ENCODE results near the gene TRAF3IP1. TPM values are rescaled to one million over a fixed set of nuclear protein-coding genes. Genes with fewer than 3 reads are reported as not detected.
A peak's percentile ranks its signal among the peaks of the same experiment; 100 is the strongest.

TRAF3IP1 gene
- polyA plus RNA-seq, 4 donors = 15.8 to 24.6 (median 22.1) TPM

- no peak for DNase-seq (ENCODE audit: low read depth in 4 of 4, low spot score in 2 of 4)
These were observed 16.6 kb downstream of the TRAF3IP1 start for GRCh38 chr2:238336793-238337444.

- no peak for DNase-seq (ENCODE audit: low read depth in 4 of 4, low spot score in 2 of 4)
These were observed 17.5 kb downstream of the TRAF3IP1 start for GRCh38 chr2:238337846-238338245.

- peak in 1 of 4 donors; percentile 11 for DNase-seq (ENCODE audit: low read depth in 4 of 4, low spot score in 2 of 4)
These were observed 18.5 kb downstream of the TRAF3IP1 start for GRCh38 chr2:238338710-238339394.

- DNase-seq (ENCODE audit: low read depth in 4 of 4, low spot score in 2 of 4) = no peak
These were observed 19.1 kb downstream of the TRAF3IP1 start for GRCh38 chr2:238339395-238339780.

- DNase-seq (ENCODE audit: low read depth in 4 of 4, low spot score in 2 of 4) = no peak
These were observed 19.5 kb downstream of the TRAF3IP1 start for GRCh38 chr2:238339814-238340213.

DNA sequence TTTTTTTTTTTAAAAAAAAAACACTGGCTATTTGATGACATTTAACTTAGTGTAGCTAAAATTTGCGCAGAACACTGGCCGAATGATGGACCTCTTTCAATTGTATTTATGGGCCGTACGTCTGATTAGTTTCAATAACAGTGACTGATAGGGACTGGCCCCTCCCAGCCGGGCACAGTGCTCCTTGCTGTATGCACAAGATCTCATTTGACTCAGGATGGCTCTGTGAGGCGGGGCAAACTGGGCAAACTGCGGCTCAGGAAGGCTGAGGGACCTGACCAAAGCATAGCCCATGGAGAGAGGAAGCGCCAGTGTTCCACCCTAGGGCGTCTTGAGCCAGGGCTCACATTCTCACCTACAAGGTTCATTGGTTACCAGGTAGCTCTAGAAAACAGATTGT, 21.2 kb downstream of the TRAF3IP1 start:
- no peak for DNase-seq (ENCODE audit: low read depth in 4 of 4, low spot score in 2 of 4)

DNA sequence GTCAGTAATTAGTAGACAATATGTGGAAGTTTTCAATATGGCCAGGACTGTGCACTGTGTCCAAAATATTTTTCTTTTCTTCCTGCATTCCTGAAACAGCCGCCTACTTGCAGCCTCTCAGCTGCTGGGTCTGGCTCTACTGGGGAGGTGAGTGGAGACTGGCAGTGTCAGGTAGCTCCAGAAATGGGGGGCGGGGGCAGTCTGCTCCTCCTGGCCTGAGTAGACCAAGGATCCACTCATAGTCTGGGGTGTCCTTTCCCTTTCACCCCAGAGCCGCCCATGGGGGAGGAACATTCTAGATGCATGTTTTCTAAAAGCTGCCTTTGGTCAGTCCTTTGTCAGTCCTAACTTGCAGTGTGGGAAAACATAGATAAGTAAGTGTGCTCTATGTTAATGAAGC, 23.7 kb downstream of the TRAF3IP1 start:
- DNase-seq (ENCODE audit: low read depth in 4 of 4, low spot score in 2 of 4) = no peak

GRCh38 chr2:238344517-238344916, 24.2 kb downstream of the TRAF3IP1 start:
- no peak for DNase-seq (ENCODE audit: low read depth in 4 of 4, low spot score in 2 of 4)

DNA sequence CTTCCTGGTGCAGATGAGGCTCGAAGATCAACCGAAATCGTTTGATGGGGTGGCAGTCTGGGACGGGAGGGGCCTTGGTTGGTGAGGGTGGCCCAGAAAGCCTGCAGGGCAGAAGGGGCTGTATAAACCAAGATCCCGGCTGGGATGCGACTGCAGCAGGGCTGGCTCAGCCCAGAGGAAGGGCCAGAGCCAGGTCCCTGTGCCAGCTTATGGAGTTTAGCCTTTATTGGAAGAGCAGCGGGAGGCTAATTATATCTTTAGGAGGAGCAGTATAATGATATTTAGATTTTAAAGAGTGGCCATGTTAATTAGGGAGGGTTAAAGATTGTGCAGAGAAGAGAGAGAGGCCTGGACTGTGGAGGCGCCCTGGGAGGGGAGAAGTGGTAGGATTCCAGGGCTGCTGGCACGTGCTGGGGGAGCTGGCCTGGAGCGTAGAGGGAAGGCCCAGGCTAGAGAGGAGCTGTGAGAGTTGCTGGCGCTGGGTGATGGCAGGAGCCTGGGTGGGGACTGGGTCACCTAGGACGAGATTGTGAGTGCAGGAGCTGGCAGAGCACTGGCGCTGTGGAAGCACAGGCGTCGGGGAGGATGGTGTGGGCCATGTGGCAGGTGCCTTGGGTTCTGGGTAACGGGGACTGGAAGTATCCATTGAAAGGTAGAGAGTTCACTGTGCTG, 25.1 kb downstream of the TRAF3IP1 start:
- DNase-seq (ENCODE audit: low read depth in 4 of 4, low spot score in 2 of 4) = no peak

GRCh38 chr2:238346544-238346943, 26.2 kb downstream of the TRAF3IP1 start:
- DNase-seq (ENCODE audit: low read depth in 4 of 4, low spot score in 2 of 4) = no peak

DNA sequence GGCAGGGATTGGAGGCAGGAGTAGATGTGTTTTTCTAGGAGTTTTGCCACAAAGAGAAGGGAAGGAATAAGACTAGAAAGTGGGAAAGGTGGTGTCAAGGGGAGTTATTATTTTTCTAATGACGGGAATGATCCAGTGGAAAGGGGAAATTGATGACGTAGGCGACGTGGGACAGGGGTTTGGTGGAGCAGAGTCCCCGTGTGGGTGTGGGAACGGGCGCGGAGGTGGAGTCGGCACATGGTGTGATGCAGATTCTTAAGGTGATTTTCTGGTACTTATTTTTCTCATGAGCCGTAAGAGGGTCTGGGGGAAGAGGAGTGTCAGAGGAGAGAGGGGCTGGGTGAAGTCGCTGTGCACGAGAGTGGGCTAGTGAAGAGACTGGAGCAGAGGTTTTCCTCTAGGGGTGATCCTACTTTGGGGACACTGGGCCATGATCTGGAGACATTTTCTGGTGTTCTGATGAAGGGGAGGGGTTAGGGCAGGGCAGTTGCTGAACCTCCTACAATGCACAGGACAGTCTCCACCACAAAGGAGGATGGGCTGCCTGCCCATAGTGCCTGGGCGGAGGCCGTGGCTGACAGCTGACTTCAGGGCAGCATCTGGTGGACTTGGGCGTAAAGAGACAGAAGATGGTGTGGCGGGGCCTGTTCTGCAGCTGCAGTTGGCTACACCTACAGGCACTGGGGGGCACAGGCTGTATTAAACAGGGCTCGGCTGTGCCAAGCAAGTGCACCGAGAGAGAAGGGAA, 30.0 kb downstream of the TRAF3IP1 start:
- DNase-seq (ENCODE audit: low read depth in 4 of 4, low spot score in 2 of 4) = no peak

- DNase-seq (ENCODE audit: low read depth in 4 of 4, low spot score in 2 of 4) = no peak
These were observed 31.0 kb downstream of the TRAF3IP1 start for GRCh38 chr2:238351315-238351714.

- no peak for DNase-seq (ENCODE audit: low read depth in 4 of 4, low spot score in 2 of 4)
These were observed 32.0 kb downstream of the TRAF3IP1 start for GRCh38 chr2:238352361-238352760.

DNA sequence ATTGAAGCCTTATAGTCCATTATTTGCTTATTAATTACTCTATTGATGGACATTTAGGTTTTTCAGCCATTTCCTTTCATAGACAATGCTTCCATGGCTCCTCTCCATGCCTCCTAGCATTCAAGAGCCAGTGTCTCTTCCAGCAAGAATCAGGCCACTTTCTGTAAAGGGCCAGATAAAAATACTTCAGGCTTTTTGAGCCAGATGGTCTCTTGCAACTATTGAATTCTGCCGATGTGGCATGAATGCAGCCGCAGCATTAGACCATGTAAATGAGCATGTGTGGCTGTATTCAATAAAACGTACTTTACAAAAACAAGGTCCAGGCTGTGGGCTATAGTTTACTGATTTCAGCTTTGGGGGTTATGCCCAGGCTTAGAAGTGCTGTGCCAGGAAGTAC, 38.5 kb downstream of the TRAF3IP1 start:
- no peak for DNase-seq (ENCODE audit: low read depth in 4 of 4, low spot score in 2 of 4)

DNA sequence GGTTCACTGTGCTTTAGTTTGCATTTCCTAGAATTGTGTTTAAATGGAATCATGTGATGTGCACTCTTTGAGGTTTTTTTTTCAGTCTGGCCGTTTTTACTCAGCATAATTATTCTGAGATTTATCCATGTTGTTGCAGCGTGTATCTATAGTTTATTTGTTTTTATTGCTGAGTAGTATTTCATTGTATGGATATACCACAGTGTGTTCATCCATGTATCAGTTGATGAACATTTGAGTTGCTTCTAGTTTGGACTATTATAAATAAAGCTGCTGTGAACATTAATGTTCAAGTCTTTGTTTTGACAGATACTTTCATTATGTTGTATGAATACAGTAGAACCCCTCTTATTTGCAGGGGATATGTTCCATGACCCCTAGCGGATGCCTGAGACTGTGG, 39.1 kb downstream of the TRAF3IP1 start:
- DNase-seq (ENCODE audit: low read depth in 4 of 4, low spot score in 2 of 4) = no peak

DNA sequence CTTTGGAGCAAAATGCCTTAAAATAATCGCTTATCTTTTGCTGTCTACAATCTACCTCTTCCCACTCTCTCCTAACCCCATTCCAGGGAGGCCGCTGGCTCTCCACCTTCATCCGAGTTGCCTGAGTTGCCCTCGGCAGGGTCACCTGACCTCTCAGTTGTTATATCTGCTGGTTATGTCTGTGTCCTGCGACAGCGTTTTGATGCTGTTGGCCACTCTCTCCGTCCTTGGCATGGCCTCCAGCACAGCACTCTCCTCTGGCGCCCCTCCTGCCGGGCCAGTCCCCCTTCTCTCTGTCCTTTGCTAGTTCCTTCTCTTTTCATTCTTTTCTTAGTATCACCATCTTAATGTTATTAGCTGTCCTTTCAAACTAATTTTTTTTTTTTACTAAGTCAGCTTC, 41.6 kb downstream of the TRAF3IP1 start:
- DNase-seq (ENCODE audit: low read depth in 4 of 4, low spot score in 2 of 4) = no peak

DNA sequence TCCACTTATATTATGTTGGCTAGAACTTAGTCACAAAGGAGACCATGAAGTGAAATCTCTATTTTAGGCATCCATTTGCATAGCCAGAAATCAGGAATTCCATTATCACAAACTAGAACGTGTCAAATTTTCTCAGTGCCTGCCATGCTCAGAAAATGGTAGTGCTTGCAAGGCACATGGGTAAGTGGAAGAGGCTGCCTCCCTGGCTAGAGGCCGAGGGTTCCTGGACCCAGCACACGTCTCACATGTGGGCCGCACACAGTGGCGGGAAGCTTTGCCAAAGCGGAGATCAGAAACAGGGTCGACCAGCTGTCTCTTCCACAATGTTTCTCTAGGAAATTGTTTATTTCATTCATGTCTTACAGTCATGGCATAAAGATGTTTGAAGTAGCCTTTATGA, 42.3 kb downstream of the TRAF3IP1 start:
- DNase-seq (ENCODE audit: low read depth in 4 of 4, low spot score in 2 of 4) = no peak

DNA sequence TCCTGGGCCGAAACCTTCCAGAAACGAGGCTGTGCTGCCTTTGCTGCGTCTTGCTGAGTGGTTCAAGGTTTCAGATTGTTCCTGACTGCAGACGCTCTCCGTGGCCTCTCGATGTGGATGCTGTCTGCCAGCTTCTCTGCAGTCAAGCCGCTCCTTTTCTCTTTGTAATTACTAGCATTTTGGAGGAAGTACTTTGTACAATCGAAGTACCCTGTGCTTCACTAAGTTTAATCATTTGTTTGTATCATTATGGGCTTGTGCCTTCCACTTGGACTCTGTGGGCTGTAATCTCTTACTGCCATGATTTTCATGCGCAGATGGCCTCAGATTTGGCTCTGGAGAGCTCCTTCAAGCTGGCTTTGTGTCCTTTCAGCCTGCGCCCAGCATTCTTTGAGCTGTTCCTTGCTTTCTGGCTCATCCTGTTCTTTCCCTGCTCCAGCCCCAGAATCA, 49.3 kb downstream of the TRAF3IP1 start:
- DNase-seq (ENCODE audit: low read depth in 4 of 4, low spot score in 2 of 4) = no peak

DNA sequence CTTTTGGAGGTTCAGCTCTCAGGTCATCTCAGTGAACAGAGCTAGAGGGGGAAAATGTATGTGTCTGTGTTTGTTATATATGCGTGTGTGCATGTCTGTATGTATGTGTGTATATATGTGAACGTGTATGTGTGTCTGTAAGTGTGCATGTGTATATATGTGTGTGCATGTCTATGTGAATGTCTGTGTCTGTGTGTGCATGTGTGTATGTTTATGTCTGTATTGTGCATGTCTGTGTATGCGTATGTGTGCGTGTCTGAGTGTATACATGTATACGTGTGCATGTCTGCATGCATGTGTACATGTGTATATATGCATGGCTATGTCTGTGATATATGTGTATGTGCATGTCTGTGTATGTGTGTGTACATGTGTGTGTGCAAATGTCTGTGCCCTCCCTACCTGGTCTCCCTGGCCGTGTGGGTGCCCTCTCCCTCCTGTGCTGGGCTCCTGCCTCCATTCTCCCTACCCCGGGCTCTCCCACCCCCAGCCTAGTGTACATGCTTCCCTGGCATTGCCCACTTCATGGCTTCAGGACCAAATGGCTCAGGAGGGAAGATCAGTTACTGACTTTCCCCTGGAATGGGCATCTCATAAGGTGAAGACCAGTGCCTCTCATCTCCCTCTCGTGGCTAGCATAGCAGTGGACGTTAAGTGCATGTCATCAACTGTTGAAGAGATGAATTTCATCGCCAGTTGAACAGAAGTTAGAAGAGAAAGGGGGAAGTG, 49.9 kb downstream of the TRAF3IP1 start:
- no peak for DNase-seq (ENCODE audit: low read depth in 4 of 4, low spot score in 2 of 4)

DNA sequence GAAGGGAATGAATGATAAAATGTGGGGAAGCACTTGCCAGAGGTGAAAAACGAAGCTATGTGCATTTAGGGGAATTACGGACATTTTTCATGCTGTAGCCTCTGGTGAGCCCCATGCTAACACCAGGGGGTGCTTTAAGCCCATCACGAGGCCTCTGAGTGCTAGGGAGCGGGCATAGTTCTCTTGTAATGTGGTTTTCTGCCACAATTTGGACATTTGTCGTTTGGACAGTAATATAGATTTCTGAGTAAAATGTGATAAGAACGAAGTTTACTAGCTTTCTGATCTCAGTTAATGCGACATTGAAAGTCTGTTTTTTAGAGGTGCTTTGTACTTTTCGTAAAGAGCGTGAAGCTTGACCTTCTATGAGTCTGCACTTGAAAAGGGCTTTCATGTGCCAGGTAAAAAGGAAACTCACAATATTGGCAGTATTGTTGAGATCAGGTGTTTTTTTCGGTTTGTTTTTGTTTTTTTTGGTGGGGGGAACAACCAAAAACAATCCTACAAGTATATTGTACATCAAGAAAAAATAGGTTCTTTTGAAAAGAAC, 50.6 kb downstream of the TRAF3IP1 start:
- DNase-seq (ENCODE audit: low read depth in 4 of 4, low spot score in 2 of 4) = peak in 3 of 4 donors; percentile 37 to 54 (median 43)

Data from left renal cortex interstitium (tissue), 4 donors.